KMS-11 (cell line): ENCODE measurements around the gene PEBP1.

Source experiments
- H2AFZ ChIP-seq: fragments of 200-600 bp; sonication (generic); 2 replicates; pipeline ENCODE4 v1.6.1; 2016; ENCODE audit warnings: antibody characterized with exemption, mixed run types, low read depth
- H3K27ac ChIP-seq: fragments of 200-600 bp; sonication (generic); 2 replicates; pipeline ENCODE4 v1.6.1; 2016; ENCODE audit warnings: mild to moderate bottlenecking, mixed run types
- H3K27me3 ChIP-seq: fragments of 200-600 bp; sonication (generic); 2 replicates; pipeline ENCODE4 v1.6.1; 2017; ENCODE audit warnings: mild to moderate bottlenecking, low read depth, mixed run types, moderate library complexity; ENCODE audit not compliant: insufficient read depth
- H3K36me3 ChIP-seq: fragments of 200-600 bp; sonication (generic); 2 replicates; pipeline ENCODE4 v1.6.1; 2017; ENCODE audit warnings: mild to moderate bottlenecking, mixed run types; ENCODE audit not compliant: insufficient read depth
- H3K4me1 ChIP-seq: fragments of 200-600 bp; sonication (generic); 2 replicates; pipeline ENCODE4 v1.6.1; 2016; ENCODE audit warnings: mild to moderate bottlenecking, low read depth, mixed run types; ENCODE audit not compliant: poor library complexity, severe bottlenecking
- H3K4me2 ChIP-seq: fragments of 200-600 bp; sonication (generic); 2 replicates; pipeline ENCODE4 v1.7.0; 2016; ENCODE audit warnings: mild to moderate bottlenecking, mixed run types
- H3K4me3 ChIP-seq: fragments of 200-600 bp; sonication (generic); IDR thresholded peaks from 2 replicates; pipeline ENCODE4 v1.6.1; 2017; ENCODE audit warnings: low read depth, low read length, mixed read lengths; ENCODE audit not compliant: insufficient read depth
- H3K79me2 ChIP-seq: fragments of 200-600 bp; sonication (generic); 2 replicates; pipeline ENCODE4 v1.6.1; 2016; ENCODE audit warnings: low read depth, mixed run types; ENCODE audit not compliant: insufficient read depth
- H3K9ac ChIP-seq: fragments of 200-600 bp; sonication (generic); 2 replicates; pipeline ENCODE4 v1.6.1; 2016; ENCODE audit warnings: mild to moderate bottlenecking, mixed run types
- H4K20me1 ChIP-seq: fragments of 200-600 bp; sonication (generic); 2 replicates; pipeline ENCODE4 v1.6.1; 2016; ENCODE audit warnings: mild to moderate bottlenecking, mixed run types; ENCODE audit not compliant: insufficient read depth
- TF ChIP-seq, protein P1 (sequence below): fragments of 200-600 bp; sonication (generic); conservative IDR thresholded peaks from 2 replicates; pipeline ENCODE4 v1.6.1; 2017; ENCODE audit warnings: low read depth, mild to moderate bottlenecking, antibody characterized with exemption, low read length, moderate library complexity, mixed read lengths

PEBP1 gene

DNA sequence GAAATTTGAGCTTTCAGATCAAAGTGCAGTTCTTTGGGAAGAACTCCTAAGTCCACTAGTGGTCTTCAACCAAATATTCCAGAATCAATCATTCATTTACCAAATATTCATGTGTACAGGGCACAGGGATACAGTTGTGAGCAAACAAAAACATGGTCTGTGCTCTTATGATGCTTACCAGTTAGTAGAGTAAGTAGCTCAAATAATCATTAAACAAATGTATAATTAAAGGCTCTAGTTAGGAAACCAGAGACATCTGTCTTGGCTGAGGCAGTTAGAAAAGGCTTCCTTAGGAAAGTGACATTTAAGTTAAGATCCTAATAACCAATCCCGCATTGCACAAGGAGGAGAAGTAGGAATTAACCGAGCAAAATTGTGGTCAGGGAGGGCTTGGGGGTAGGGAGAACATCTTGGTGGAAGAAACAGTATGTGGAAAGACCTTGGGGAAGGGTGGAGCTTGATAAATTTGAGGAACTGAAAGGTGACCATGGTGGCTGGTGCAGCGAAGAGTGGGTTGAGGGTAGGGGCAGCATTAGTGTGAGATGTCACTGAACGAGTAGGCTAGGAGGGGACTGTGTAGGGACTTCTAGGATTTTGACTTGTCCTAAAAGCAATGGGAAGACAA, 40.0 kb downstream of the PEBP1 start:
- no peaks in the 10 kb centered on the region for H4K20me1 ChIP-seq
- no peaks in the 10 kb centered on the region for H3K36me3 ChIP-seq
- H3K4me2 ChIP-seq: no peak overlapping the region
- no peak overlapping the region for H3K4me3 ChIP-seq
- no peak overlapping the region for H3K27ac ChIP-seq
- TF ChIP-seq, protein P1, sequence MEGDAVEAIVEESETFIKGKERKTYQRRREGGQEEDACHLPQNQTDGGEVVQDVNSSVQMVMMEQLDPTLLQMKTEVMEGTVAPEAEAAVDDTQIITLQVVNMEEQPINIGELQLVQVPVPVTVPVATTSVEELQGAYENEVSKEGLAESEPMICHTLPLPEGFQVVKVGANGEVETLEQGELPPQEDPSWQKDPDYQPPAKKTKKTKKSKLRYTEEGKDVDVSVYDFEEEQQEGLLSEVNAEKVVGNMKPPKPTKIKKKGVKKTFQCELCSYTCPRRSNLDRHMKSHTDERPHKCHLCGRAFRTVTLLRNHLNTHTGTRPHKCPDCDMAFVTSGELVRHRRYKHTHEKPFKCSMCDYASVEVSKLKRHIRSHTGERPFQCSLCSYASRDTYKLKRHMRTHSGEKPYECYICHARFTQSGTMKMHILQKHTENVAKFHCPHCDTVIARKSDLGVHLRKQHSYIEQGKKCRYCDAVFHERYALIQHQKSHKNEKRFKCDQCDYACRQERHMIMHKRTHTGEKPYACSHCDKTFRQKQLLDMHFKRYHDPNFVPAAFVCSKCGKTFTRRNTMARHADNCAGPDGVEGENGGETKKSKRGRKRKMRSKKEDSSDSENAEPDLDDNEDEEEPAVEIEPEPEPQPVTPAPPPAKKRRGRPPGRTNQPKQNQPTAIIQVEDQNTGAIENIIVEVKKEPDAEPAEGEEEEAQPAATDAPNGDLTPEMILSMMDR: no peak
- H3K4me1 ChIP-seq: no peaks in the 10 kb centered on the region
- H3K79me2 ChIP-seq: no peaks in the 10 kb centered on the region
- H3K27me3 ChIP-seq: no peaks in the 10 kb centered on the region
- no peak overlapping the region for H3K9ac ChIP-seq
- H2AFZ ChIP-seq: no peak overlapping the region

DNA sequence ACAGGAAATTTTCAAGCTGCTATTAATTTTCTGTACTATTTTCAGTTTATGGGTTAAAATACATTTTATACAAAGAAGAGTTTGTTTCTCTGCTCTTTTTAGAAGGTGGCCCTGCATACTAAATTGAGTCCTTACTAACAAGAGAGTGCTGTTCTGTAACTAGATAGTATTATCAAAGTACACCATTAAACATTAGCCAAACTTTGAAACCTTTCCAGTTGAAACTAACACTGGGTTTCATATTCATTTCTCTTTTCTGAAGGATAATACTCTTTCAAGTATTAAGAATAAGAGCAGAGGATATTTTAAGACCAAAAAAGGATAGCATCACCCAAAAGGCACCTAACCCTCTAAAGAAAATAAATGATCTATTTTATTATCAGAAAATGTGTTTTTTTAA, 47.2 kb downstream of the PEBP1 start:
- H3K27me3 ChIP-seq: no peaks in the 10 kb centered on the region
- H3K36me3 ChIP-seq: no peaks in the 10 kb centered on the region
- H3K27ac ChIP-seq: no peak overlapping the region
- H4K20me1 ChIP-seq: no peaks in the 10 kb centered on the region
- no peak overlapping the region for H3K4me2 ChIP-seq
- TF ChIP-seq, protein P1: no peak
- H3K4me3 ChIP-seq: no peak overlapping the region
- H3K9ac ChIP-seq: no peak overlapping the region
- H3K79me2 ChIP-seq: no peaks in the 10 kb centered on the region
- H2AFZ ChIP-seq: no peak overlapping the region
- peaks cover 13% of the 10 kb centered on the region for H3K4me1 ChIP-seq

DNA sequence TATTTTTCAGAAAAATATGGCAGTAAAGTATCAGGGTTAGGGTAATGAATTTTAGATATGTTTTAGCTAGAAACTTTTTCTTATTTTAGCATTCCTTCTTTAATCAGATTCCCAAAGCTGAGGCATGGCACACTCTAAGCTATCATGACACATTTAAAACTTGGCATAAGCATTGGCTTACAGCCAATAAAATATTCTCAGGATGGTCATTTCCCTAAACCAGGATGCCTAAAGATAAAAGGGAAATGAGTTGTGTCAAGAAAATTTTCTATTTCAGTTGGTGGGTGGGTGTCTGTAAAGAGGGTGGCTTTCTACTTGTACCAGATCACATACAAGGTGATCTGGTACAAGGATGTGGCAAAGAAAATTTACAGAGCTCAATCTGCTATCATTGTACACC, 47.8 kb downstream of the PEBP1 start:
- Histone ChIP-seq H3K36me3 (no peaks in the 10 kb centered on the region), H3K4me2 (no peak overlapping the region), H3K4me1 (peaks cover 13% of the 10 kb centered on the region), H2AFZ (no peak overlapping the region), H3K9ac (no peak overlapping the region), H3K79me2 (no peaks in the 10 kb centered on the region), H3K27ac (no peak overlapping the region), H3K4me3 (no peak overlapping the region), H4K20me1 (no peaks in the 10 kb centered on the region), H3K27me3 (no peaks in the 10 kb centered on the region)
- TF ChIP-seq, protein P1: no peak

DNA sequence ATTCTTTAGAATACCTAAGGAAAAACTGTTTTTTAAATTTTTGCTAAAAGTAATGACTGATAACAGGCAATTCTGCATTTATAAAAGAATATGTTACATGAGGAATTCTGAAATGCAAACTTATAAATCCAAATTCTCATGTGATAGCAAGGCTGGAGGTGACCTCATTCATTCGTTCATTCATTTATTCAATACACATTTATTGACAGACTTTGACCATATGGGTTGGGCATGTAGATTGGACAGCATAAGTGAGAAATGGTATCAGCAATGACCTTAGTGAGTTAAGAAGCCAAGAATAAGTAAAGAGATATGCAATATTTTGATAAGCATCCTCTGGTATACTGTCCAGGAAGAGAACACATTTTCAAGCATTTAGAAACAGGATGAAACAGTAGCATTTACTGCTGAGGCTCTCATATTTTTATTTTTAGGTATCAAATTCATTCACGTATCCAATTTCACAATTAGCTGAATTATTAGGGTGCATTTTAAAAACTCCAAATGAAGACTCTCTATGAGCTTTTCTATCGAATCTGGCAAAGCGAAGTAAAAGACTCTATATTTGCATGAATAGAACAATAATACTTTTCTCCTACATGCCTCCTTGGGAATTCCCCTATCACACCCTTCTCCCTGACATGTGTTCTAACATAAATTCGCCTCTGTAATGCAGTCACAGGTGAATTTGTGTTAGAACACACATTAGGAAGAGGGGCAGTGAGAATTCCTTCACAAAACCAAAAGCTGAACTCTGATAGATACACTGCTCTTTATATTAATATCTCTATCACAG, 49.9 kb downstream of the PEBP1 start:
- Histone ChIP-seq H3K36me3 (no peaks in the 10 kb centered on the region), H3K4me2 (no peak overlapping the region), H3K27me3 (no peaks in the 10 kb centered on the region), H2AFZ (no peak overlapping the region), H3K79me2 (no peaks in the 10 kb centered on the region), H4K20me1 (no peaks in the 10 kb centered on the region), H3K9ac (no peak overlapping the region), H3K27ac (no peak overlapping the region), H3K4me1 (peaks cover 13% of the 10 kb centered on the region), H3K4me3 (no peak overlapping the region)
- TF ChIP-seq, protein P1: no peak
